Tibial nerve (tissue), 4 donors: ENCODE results near the gene GK.

Source experiments
- EP300 ChIP-seq, 2 donors: sonication (generic); formaldehyde crosslinking; IDR thresholded peaks; one replicate each; pipeline ENCODE4 v1.6.1; 2017; ENCODE audit warnings: antibody characterized with exemption in 2 of 2, mild to moderate bottlenecking in 1 of 2
- POLR2A ChIP-seq, 2 donors: fragments of 450-650 bp; IDR thresholded peaks; one replicate each; pipeline ENCODE4 v1.6.1; 2017; ENCODE audit warnings: antibody characterized with exemption in 2 of 2, mild to moderate bottlenecking in 2 of 2, moderate library complexity in 2 of 2
- TF ChIP-seq, protein P1 (sequence below), 5 experiments: fragments of 200-600 bp in 3 of 5; fragments of 450-650 bp in 2 of 5; sonication (generic) in 3 of 5; IDR thresholded peaks; one replicate each; pipeline ENCODE4 v1.5.1; 2016 to 2019; ENCODE audit warnings: antibody characterized with exemption in 5 of 5, mild to moderate bottlenecking in 3 of 5, moderate library complexity in 2 of 5

- TF ChIP-seq, protein P1, sequence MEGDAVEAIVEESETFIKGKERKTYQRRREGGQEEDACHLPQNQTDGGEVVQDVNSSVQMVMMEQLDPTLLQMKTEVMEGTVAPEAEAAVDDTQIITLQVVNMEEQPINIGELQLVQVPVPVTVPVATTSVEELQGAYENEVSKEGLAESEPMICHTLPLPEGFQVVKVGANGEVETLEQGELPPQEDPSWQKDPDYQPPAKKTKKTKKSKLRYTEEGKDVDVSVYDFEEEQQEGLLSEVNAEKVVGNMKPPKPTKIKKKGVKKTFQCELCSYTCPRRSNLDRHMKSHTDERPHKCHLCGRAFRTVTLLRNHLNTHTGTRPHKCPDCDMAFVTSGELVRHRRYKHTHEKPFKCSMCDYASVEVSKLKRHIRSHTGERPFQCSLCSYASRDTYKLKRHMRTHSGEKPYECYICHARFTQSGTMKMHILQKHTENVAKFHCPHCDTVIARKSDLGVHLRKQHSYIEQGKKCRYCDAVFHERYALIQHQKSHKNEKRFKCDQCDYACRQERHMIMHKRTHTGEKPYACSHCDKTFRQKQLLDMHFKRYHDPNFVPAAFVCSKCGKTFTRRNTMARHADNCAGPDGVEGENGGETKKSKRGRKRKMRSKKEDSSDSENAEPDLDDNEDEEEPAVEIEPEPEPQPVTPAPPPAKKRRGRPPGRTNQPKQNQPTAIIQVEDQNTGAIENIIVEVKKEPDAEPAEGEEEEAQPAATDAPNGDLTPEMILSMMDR (IDR thresholded peaks at IDR 0.05): no peak
- TF ChIP-seq POLR2A (IDR thresholded peaks at IDR 0.05) (no peak), EP300 (IDR thresholded peaks at IDR 0.05) (no peak)
These were observed 12.9 kb downstream of the GK start for GRCh38 chrX:30666094-30666493.
